Effector memory CD4-positive, alpha-beta T cell (primary cell): ENCODE data around the gene GP1BA.
A peak's percentile ranks its signal among the peaks of the same experiment; 100 is the strongest.

Source experiments
- DNase-seq, 3 donors: peaks; one replicate each; pipeline ENCODE4 v3.0.0-alpha.2; 2020
- H3K27ac ChIP-seq: 2 replicates; pipeline ENCODE4 v1.7.0; 2013; ENCODE audit warnings: mild to moderate bottlenecking, low read length, moderate library complexity; ENCODE audit not compliant: insufficient read depth, poor library complexity, severe bottlenecking
- H3K27me3 ChIP-seq: replicated peaks from 2 replicates; pipeline ENCODE4 v1.7.0; 2013; ENCODE audit warnings: mild to moderate bottlenecking, low read length; ENCODE audit not compliant: insufficient read depth, control insufficient read depth, poor library complexity, severe bottlenecking
- H3K36me3 ChIP-seq: 2 replicates; pipeline ENCODE4 v1.7.0; 2013; ENCODE audit warnings: mild to moderate bottlenecking, low read length, moderate library complexity; ENCODE audit not compliant: control insufficient read depth, insufficient read depth
- H3K4me1 ChIP-seq: 2 replicates; pipeline ENCODE4 v1.7.0; 2013; ENCODE audit warnings: low read length, mild to moderate bottlenecking; ENCODE audit not compliant: control insufficient read depth, insufficient read depth, poor library complexity, severe bottlenecking
- H3K4me3 ChIP-seq: 2 replicates; pipeline ENCODE4 v1.7.0; 2013; ENCODE audit warnings: low read length, low read depth, mild to moderate bottlenecking; ENCODE audit not compliant: insufficient read depth, poor library complexity, severe bottlenecking
- H3K9me3 ChIP-seq: 2 replicates; pipeline ENCODE4 v1.7.0; 2013; ENCODE audit warnings: mild to moderate bottlenecking, low read length, moderate library complexity; ENCODE audit not compliant: control insufficient read depth

The GP1BA gene

DNA sequence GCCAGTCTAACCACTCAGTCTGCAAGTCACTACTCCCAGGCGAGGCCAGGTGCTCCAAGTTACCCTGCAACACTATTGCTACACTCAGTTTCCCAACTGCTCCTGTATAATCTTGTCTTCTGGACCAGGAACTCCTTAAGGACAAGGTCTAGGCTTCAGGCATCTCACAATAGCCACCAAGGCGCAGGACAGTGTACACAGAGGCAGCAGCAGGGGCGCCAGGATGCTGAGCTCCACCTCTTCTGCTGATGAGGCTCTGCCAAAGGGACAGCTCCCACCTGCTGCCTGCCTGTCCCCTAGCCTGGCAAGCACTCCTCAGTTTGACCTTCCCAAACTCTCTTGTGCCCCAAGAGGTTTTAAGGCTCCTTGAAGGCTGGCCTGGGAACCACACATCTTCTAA, 4.4 kb downstream of the GP1BA start:
- Histone ChIP-seq H3K4me1 (peaks cover 22% of the 10 kb centered on the region), H3K27me3 (no peaks in the 10 kb centered on the region), H3K36me3 (peaks cover 22% of the 10 kb centered on the region), H3K9me3 (no peaks in the 10 kb centered on the region), H3K27ac (no peak overlapping the region), H3K4me3 (no peak overlapping the region)
- no peak for DNase-seq

- no peak overlapping the region for H3K27ac ChIP-seq
- peaks cover 29% of the 10 kb centered on the region for H3K4me1 ChIP-seq
- DNase-seq: no peak
- H3K27me3 ChIP-seq: no peaks in the 10 kb centered on the region
- H3K9me3 ChIP-seq: no peaks in the 10 kb centered on the region
- H3K36me3 ChIP-seq: peaks cover 26% of the 10 kb centered on the region
- H3K4me3 ChIP-seq: no peak overlapping the region
Observed at GRCh38 chr17:4937553-4937952, 5.5 kb downstream of the GP1BA start.

DNA sequence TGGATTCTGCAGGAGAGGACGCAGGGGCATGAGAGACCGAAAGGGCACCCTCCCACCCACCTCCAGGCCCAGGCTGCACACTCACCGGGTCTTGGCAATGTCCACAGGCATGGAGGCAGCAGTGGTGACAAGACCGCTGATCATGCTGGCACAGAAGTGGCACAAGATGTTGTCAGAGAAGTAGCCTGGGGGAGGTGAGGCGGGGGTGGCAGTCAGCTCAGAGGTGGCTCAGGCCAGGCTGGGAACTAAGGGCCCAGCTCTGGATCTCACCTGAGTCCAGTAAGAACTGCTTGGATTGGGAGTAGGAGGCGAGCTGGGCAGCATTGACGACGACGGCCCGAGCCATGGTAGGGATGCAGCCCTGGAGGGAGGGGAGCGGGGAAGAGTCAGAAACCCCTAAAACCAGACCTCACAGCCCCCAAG, 6.0 kb downstream of the GP1BA start:
- no peak overlapping the region for H3K4me3 ChIP-seq

GRCh38 chr17:4938688-4939545, 6.8 kb downstream of the GP1BA start:
- Histone ChIP-seq H3K9me3 (no peaks in the 10 kb centered on the region), H3K36me3 (peaks cover 34% of the 10 kb centered on the region), H3K4me3 (peak overlapping the region; percentile 73), H3K27me3 (no peaks in the 10 kb centered on the region), H3K27ac (peak overlapping the region; percentile 74), H3K4me1 (peaks cover 39% of the 10 kb centered on the region)
- DNase-seq: no peak

More for the DNA sequence above, 6.0 kb downstream of the GP1BA start:
- DNase-seq: no peak
- no peaks in the 10 kb centered on the region for H3K9me3 ChIP-seq
- no peak overlapping the region for H3K27ac ChIP-seq
- peaks cover 30% of the 10 kb centered on the region for H3K36me3 ChIP-seq
- no peaks in the 10 kb centered on the region for H3K27me3 ChIP-seq
- H3K4me1 ChIP-seq: peaks cover 34% of the 10 kb centered on the region

GRCh38 chr17:4939546-4939795, 7.4 kb downstream of the GP1BA start:
- no peak for DNase-seq
- peaks cover 39% of the 10 kb centered on the region for H3K4me1 ChIP-seq
- H3K4me3 ChIP-seq: peak overlapping the region; percentile 73
- H3K9me3 ChIP-seq: no peaks in the 10 kb centered on the region
- H3K27me3 ChIP-seq: no peaks in the 10 kb centered on the region
- peaks cover 37% of the 10 kb centered on the region for H3K36me3 ChIP-seq
- peak overlapping the region; percentile 74 for H3K27ac ChIP-seq

DNA sequence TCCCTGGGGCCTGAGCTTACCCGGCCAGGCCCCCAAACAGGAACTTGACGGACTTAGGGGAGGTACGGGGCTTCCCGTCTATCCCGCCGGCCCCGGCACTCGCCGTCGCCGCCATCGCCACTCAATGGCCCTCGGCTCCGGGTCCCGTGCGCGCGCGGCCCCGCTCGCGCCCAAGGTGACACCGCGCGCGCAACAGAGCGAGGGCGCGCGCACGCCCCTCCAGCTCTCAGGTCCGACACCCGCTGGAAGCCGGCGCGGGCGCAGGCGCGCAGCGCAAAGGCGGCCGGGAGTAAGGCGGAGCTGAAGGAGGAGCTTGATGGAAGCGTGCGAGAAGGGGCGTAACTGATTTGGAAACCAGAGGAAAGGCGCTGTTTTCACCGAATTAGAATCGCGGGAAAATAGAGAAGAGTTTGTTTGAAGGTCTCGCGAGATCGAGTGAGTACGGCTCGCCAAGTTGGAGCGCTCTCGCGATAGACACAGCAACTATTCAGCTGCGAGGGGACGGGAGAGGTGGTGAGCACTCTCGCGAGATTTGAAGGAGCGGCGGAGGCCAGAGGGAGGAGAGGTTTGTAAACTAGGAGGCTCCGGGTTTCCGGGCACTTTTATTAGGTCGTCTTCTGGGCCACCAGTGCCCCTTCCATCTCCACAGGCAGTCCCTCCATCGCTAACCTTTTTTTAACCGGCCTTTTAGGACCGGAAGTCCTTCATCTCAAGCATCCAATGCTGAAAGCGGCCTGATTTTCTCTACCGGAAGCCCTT, 7.9 kb downstream of the GP1BA start, which contains the start of the genes RNF167 and SLC25A11:
Gene RNF167 (plus strand): TSS at position 473 of the 759 bp plus-strand sequence. CDS start 642 bp downstream, outside the sequence.
Gene SLC25A11 (minus strand): TSS at position 251 of the 759 bp plus-strand sequence. CDS start 136 bp downstream, at position 115.
- Histone ChIP-seq H3K27ac (peak within 1 kb of the TSS; percentile 93), H3K4me1 (peaks cover 42% of the 10 kb centered on the region), H3K4me3 (peak within 1 kb of the TSS; percentile 94), H3K27me3 (no peaks in the 10 kb centered on the region), H3K36me3 (peaks cover 42% of the 10 kb centered on the region), H3K9me3 (no peaks in the 10 kb centered on the region)
- peak; percentile 92 to 96 (median 94) for DNase-seq

DNA sequence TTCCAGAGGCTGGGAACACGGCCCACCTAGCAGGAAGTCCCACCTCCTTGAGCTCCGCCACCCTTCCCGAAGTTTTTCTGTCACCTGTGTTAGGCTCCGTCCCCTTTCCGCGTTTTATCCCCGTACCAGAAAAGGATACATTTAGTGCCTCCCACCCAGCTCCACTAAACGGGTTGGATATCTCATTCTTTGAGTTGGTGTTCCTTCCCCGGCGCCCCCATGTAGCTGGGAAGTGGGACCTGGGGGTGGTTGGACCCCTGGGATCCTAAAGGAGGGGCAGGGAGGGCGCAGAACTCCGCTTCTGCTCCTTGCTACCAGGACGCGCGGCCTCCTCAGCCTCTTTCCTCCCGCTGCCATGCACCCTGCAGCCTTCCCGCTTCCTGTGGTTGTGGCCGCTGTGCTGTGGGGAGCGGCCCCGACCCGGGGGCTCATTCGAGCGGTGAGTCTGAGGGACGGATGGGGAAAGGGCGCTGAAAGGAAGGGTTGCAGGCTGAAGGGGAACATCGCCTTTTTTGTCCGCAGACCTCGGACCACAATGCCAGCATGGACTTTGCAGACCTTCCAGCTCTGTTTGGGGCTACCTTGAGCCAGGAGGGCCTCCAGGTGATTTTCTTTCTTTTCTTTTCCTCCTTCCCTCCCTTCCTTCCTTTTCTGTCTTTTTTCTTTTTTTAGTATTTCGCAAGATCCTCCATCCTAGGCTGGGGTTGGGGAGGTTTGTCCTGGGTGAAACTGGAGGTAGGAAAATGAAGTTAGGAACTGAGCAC, 8.7 kb downstream of the GP1BA start:
- Histone ChIP-seq H3K4me1 (peaks cover 50% of the 10 kb centered on the region), H3K27me3 (no peaks in the 10 kb centered on the region), H3K4me3 (peak overlapping the region; percentile 94), H3K9me3 (no peaks in the 10 kb centered on the region), H3K36me3 (peaks cover 46% of the 10 kb centered on the region), H3K27ac (peak overlapping the region; percentile 93)
- DNase-seq: peak; percentile 28 to 37 (median 29)

DNA sequence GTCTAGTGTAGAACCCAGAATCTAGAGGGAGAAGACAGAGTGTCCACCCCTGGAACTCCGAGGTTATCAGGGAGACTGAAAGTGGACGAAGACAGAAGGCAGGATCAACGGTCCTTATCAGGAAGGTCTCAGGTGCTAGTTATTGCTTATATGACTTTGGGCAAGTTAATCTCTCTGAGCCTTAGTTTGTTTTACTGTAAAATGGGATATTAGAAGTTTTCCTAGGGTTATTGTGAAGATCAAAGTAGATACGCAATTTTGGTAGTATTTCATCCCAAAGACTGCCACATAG, 9.2 kb downstream of the GP1BA start:
- Histone ChIP-seq H3K9me3 (no peaks in the 10 kb centered on the region), H3K4me1 (peaks cover 55% of the 10 kb centered on the region), H3K4me3 (peak overlapping the region; percentile 94), H3K27me3 (no peaks in the 10 kb centered on the region), H3K36me3 (peaks cover 47% of the 10 kb centered on the region), H3K27ac (peak overlapping the region; percentile 93)
- DNase-seq: no peak

- H3K27ac ChIP-seq: peak overlapping the region; percentile 94
- peaks cover 59% of the 10 kb centered on the region for H3K4me1 ChIP-seq
- no peaks in the 10 kb centered on the region for H3K9me3 ChIP-seq
- DNase-seq: no peak
- H3K36me3 ChIP-seq: peaks cover 38% of the 10 kb centered on the region
- no peak overlapping the region for H3K4me3 ChIP-seq
- no peaks in the 10 kb centered on the region for H3K27me3 ChIP-seq
Observed at GRCh38 chr17:4942760-4943508, 10.9 kb downstream of the GP1BA start.
